ENCODE results near the gene SAMD9L. TPM values are rescaled to one million over a fixed set of nuclear protein-coding genes. Genes with fewer than 3 reads are reported as not detected.

Gene SAMD9L
- total RNA-seq, 1 experiment from 2014 or later, result 0.49 TPM

- no peaks in the 10 kb centered on the region for H3K36me3 ChIP-seq (ENCODE audit: insufficient read depth, low read length, poor library complexity, severe bottlenecking)
- BruUV-seq (replicated peaks), result no TSS peak
- no peaks in the 10 kb centered on the region for H3K9me3 ChIP-seq (ENCODE audit: low read depth, low read length, poor library complexity, severe bottlenecking)
- no peaks in the 10 kb centered on the region for H3K27me3 ChIP-seq (replicated peaks; ENCODE audit: insufficient read depth, low read depth, low read length, poor library complexity)
- H3K27ac ChIP-seq (ENCODE audit: low read depth, low read length, poor library complexity, severe bottlenecking), result no peak overlapping the region
- no peaks in the 10 kb centered on the region for H3K4me1 ChIP-seq (ENCODE audit: insufficient read depth, low read length, poor library complexity, severe bottlenecking)
- DNase-seq (ENCODE audit: low spot score), result no peak
- ChIA-PET POLR2A (ENCODE audit: low non-redundant PET) (no interaction called here), CTCF (no interaction called here)
- TF ChIP-seq CTCF (conservative IDR thresholded peaks at IDR 0.05; ENCODE audit: low read depth, low read length) (no peak), EZH2 (IDR thresholded peaks at IDR 0.05; ENCODE audit: borderline replicate concordance, low read depth, low read length, poor library complexity, severe bottlenecking) (no peak)
- no peak overlapping the region for H3K4me3 ChIP-seq (ENCODE audit: low read depth, low read length, poor library complexity, severe bottlenecking)
- intact Hi-C loops (cut with micrococcal nuclease; ENCODE audit: unreplicated experiment), result no loop called here
Measured at GRCh38 chr7:93140582-93141191, 7.5 kb downstream of the SAMD9L start.

GRCh38 chr7:93138576-93138975, 9.6 kb downstream of the SAMD9L start:
- Histone ChIP-seq H3K36me3 (ENCODE audit: insufficient read depth, low read length, poor library complexity, severe bottlenecking) (no peaks in the 10 kb centered on the region), H3K9me3 (ENCODE audit: low read depth, low read length, poor library complexity, severe bottlenecking) (no peaks in the 10 kb centered on the region), H3K27ac (ENCODE audit: low read depth, low read length, poor library complexity, severe bottlenecking) (no peak overlapping the region), H3K4me3 (ENCODE audit: low read depth, low read length, poor library complexity, severe bottlenecking) (no peak overlapping the region), H3K27me3 (replicated peaks; ENCODE audit: insufficient read depth, low read depth, low read length, poor library complexity) (peaks cover 17% of the 10 kb centered on the region), H3K4me1 (ENCODE audit: insufficient read depth, low read length, poor library complexity, severe bottlenecking) (no peaks in the 10 kb centered on the region)
- no peak for DNase-seq (ENCODE audit: low spot score)
- TF ChIP-seq EZH2 (IDR thresholded peaks at IDR 0.05; ENCODE audit: borderline replicate concordance, low read depth, low read length, poor library complexity, severe bottlenecking), result no peak
- TF ChIP-seq CTCF (conservative IDR thresholded peaks at IDR 0.05; ENCODE audit: low read depth, low read length), result no peak
- no TSS peak for BruUV-seq (replicated peaks)
- intact Hi-C loops (cut with micrococcal nuclease; ENCODE audit: unreplicated experiment), result no loop called here
- ChIA-PET POLR2A (ENCODE audit: low non-redundant PET) (no interaction called here), CTCF (no interaction called here)

GRCh38 chr7:93133005-93133404, 15.2 kb downstream of the SAMD9L start:
- ChIA-PET POLR2A (ENCODE audit: low non-redundant PET) (no interaction called here), CTCF (no interaction called here)
- no peak overlapping the region for H3K4me3 ChIP-seq (ENCODE audit: low read depth, low read length, poor library complexity, severe bottlenecking)
- peaks cover 23% of the 10 kb centered on the region for H3K27me3 ChIP-seq (replicated peaks; ENCODE audit: insufficient read depth, low read depth, low read length, poor library complexity)
- H3K4me1 ChIP-seq (ENCODE audit: insufficient read depth, low read length, poor library complexity, severe bottlenecking), result no peaks in the 10 kb centered on the region
- H3K36me3 ChIP-seq (ENCODE audit: insufficient read depth, low read length, poor library complexity, severe bottlenecking), result no peaks in the 10 kb centered on the region
- no TSS peak for BruUV-seq (replicated peaks)
- intact Hi-C loops (cut with micrococcal nuclease; ENCODE audit: unreplicated experiment), result no loop called here
- no peak for DNase-seq (ENCODE audit: low spot score)
- H3K27ac ChIP-seq (ENCODE audit: low read depth, low read length, poor library complexity, severe bottlenecking), result no peak overlapping the region
- no peaks in the 10 kb centered on the region for H3K9me3 ChIP-seq (ENCODE audit: low read depth, low read length, poor library complexity, severe bottlenecking)
- TF ChIP-seq EZH2 (IDR thresholded peaks at IDR 0.05; ENCODE audit: borderline replicate concordance, low read depth, low read length, poor library complexity, severe bottlenecking) (no peak), CTCF (conservative IDR thresholded peaks at IDR 0.05; ENCODE audit: low read depth, low read length) (no peak)

All from A673 (cell line).